WTC11 (cell line): ENCODE data around the gene THBS3. TPM values are rescaled to one million over a fixed set of nuclear protein-coding genes. Genes with fewer than 3 reads are reported as not detected.

Source experiments
- total RNA-seq: library from RNA; stranded (reverse); gene quantifications from 3 replicates; pipeline ENCODE4 v1.2.3, GENCODE V29; 2021

THBS3 gene
- total RNA-seq, 1 experiment from 2014 or later: 5.3 TPM

Other genes starting within 250 kb of the THBS3 start
- 37.4 to 38.8 TPM (median 38.0 TPM) in 3 replicates for gene PYGO2, start 246.1 kb downstream of the THBS3 start, total RNA-seq
- gene SHC1, start 237.2 kb downstream of the THBS3 start, total RNA-seq: 180 to 199 TPM (median 180 TPM) in 3 replicates
- gene CKS1B, start 233.2 kb downstream of the THBS3 start, total RNA-seq: 258 to 301 TPM (median 278 TPM) in 3 replicates
- gene FLAD1, start 224.6 kb downstream of the THBS3 start, total RNA-seq: 71.1 to 88.3 TPM (median 71.2 TPM) in 3 replicates
- 0.48 to 1.2 TPM in 2 of 3 replicates, not detected in the other for gene LENEP, start 214.3 kb downstream of the THBS3 start, total RNA-seq
- 29.8 to 32.1 TPM (median 31.5 TPM) in 3 replicates for gene ZBTB7B, start 205.1 kb downstream of the THBS3 start, total RNA-seq
- gene DCST2, start 174.1 kb downstream of the THBS3 start, total RNA-seq: 0.83 to 1.8 TPM (median 1.6 TPM) in 3 replicates
- gene DCST1, start 174.1 kb downstream of the THBS3 start, total RNA-seq: 0.15 TPM in 1 of 3 replicates, not detected in the others
- gene ADAM15, start 156.6 kb downstream of the THBS3 start, total RNA-seq: 32.1 to 38.4 TPM (median 33.2 TPM) in 3 replicates
- gene EFNA4, start 144.2 kb downstream of the THBS3 start, total RNA-seq: 19.5 to 22.7 TPM (median 22.3 TPM) in 3 replicates
- 12.5 to 15.4 TPM (median 15.4 TPM) in 3 replicates for gene EFNA3, start 129.1 kb downstream of the THBS3 start, total RNA-seq
- gene EFNA1, start 80.0 kb downstream of the THBS3 start, total RNA-seq: 6.0 to 7.3 TPM (median 6.5 TPM) in 3 replicates
- 39.0 to 47.8 TPM (median 46.0 TPM) in 3 replicates for gene SLC50A1, start 72.0 kb downstream of the THBS3 start, total RNA-seq
- 70.6 to 79.8 TPM (median 73.5 TPM) in 3 replicates for gene DPM3, start 67.4 kb downstream of the THBS3 start, total RNA-seq
- gene KRTCAP2, start 34.6 kb downstream of the THBS3 start, total RNA-seq: 104 to 161 TPM (median 147 TPM) in 3 replicates
- 20.3 to 22.1 TPM (median 21.4 TPM) in 3 replicates for gene TRIM46, start 34.0 kb downstream of the THBS3 start, total RNA-seq
- 57.5 to 62.8 TPM (median 60.4 TPM) in 3 replicates for gene MTX1, start 798 bp upstream of the THBS3 start, total RNA-seq
- gene ENTREP3, start 47.6 kb upstream of the THBS3 start, total RNA-seq: 65.3 to 67.8 TPM (median 66.6 TPM) in 3 replicates
- gene SCAMP3, start 54.5 kb upstream of the THBS3 start, total RNA-seq: 50.0 to 58.8 TPM (median 52.2 TPM) in 3 replicates
- 68.2 to 74.9 TPM (median 74.4 TPM) in 3 replicates for gene CLK2, start 65.6 kb upstream of the THBS3 start, total RNA-seq
- 5.9 to 7.3 TPM (median 6.3 TPM) in 3 replicates for gene HCN3, start 69.6 kb upstream of the THBS3 start, total RNA-seq
- 1.5 to 2.5 TPM (median 1.6 TPM) in 3 replicates for gene PKLR, start 93.5 kb upstream of the THBS3 start, total RNA-seq
- gene FDPS, start 101.0 kb upstream of the THBS3 start, total RNA-seq: 342 to 366 TPM (median 354 TPM) in 3 replicates
- 51.4 to 68.8 TPM (median 55.3 TPM) in 3 replicates for gene RUSC1, start 113.0 kb upstream of the THBS3 start, total RNA-seq